ENCODE data around the gene CCBE1.
"Not testable (repeated sequence)": the region's sequence is repeated elsewhere in the genome, so short reads cannot be mapped to it uniquely, and the experiment has no call there.

Gene CCBE1

GRCh38 chr18:59697236-59697932 lies at the start of gene CCBE1:
Gene CCBE1 (minus strand): TSS chr18:59697423.
- DNase-seq (ENCODE audit: low read depth, low spot score): no peak

- no peak for DNase-seq (ENCODE audit: low read depth, low spot score)
Measured at GRCh38 chr18:59744271-59744721, 47.1 kb upstream of the CCBE1 start.

- DNase-seq (ENCODE audit: low read depth, low spot score): no peak
Measured at GRCh38 chr18:59743566-59743965, 46.3 kb upstream of the CCBE1 start.

- no peak for DNase-seq (ENCODE audit: low read depth, low spot score)
Measured at GRCh38 chr18:59742325-59743111, 45.3 kb upstream of the CCBE1 start.

GRCh38 chr18:59740141-59740540 lies 42.9 kb upstream of the CCBE1 start:
- no peak for DNase-seq (ENCODE audit: low read depth, low spot score)

GRCh38 chr18:59737776-59738300 lies 40.6 kb upstream of the CCBE1 start:
- no peak for DNase-seq (ENCODE audit: low read depth, low spot score)

- not testable (repeated sequence) for DNase-seq (ENCODE audit: low read depth, low spot score)
Measured at GRCh38 chr18:59737335-59737734, 40.1 kb upstream of the CCBE1 start.

GRCh38 chr18:59736061-59736460 lies 38.8 kb upstream of the CCBE1 start:
- no peak for DNase-seq (ENCODE audit: low read depth, low spot score)

- DNase-seq (ENCODE audit: low read depth, low spot score): no peak
Measured at GRCh38 chr18:59735269-59735860, 38.1 kb upstream of the CCBE1 start.

- DNase-seq (ENCODE audit: low read depth, low spot score): no peak
Measured at GRCh38 chr18:59733421-59733820, 36.2 kb upstream of the CCBE1 start.

GRCh38 chr18:59730896-59731295 lies 33.7 kb upstream of the CCBE1 start:
- DNase-seq (ENCODE audit: low read depth, low spot score): no peak

- no peak for DNase-seq (ENCODE audit: low read depth, low spot score)
Measured at GRCh38 chr18:59729781-59730180, 32.6 kb upstream of the CCBE1 start.

GRCh38 chr18:59728816-59729215 lies 31.6 kb upstream of the CCBE1 start:
- DNase-seq (ENCODE audit: low read depth, low spot score): no peak

- no peak for DNase-seq (ENCODE audit: low read depth, low spot score)
Measured at GRCh38 chr18:59725142-59725541, 27.9 kb upstream of the CCBE1 start.

- no peak for DNase-seq (ENCODE audit: low read depth, low spot score)
Measured at GRCh38 chr18:59724103-59724502, 26.9 kb upstream of the CCBE1 start.

- DNase-seq (ENCODE audit: low read depth, low spot score): no peak
Measured at GRCh38 chr18:59721931-59722330, 24.7 kb upstream of the CCBE1 start.

- DNase-seq (ENCODE audit: low read depth, low spot score): no peak
Measured at GRCh38 chr18:59721211-59721610, 24.0 kb upstream of the CCBE1 start.

GRCh38 chr18:59719544-59720181 lies 22.4 kb upstream of the CCBE1 start:
- DNase-seq (ENCODE audit: low read depth, low spot score): no peak

- no peak for DNase-seq (ENCODE audit: low read depth, low spot score)
Measured at GRCh38 chr18:59718464-59719157, 21.4 kb upstream of the CCBE1 start.

GRCh38 chr18:59718108-59718463 lies 20.9 kb upstream of the CCBE1 start:
- no peak for DNase-seq (ENCODE audit: low read depth, low spot score)

- no peak for DNase-seq (ENCODE audit: low read depth, low spot score)
Measured at GRCh38 chr18:59717291-59717690, 20.1 kb upstream of the CCBE1 start.
